ENCODE data around the gene TATDN2. TPM values are rescaled to one million over a fixed set of nuclear protein-coding genes. Genes with fewer than 3 reads are reported as not detected.

Gene TATDN2
- total and polyA plus RNA-seq, 9 of the 15 experiments (the other 6 are each of a cell fraction or from before 2014, with no cell fraction given): 5.2 to 44.7 (median 25.8) TPM

GRCh38 chr3:10245081-10245712, 3.1 kb upstream of the TATDN2 start (continued):
- TF ChIP-seq NR4A1 (CRISPR knock-in tag; IDR thresholded peaks at IDR 0.05) (no peak), NR4A1 (tag; IDR thresholded peaks at IDR 0.05) (0 out of 2 replicates have a peak, but pooled peaks have one; percentile 28), NFXL1 (CRISPR knock-in tag; IDR thresholded peaks at IDR 0.05) (no peak), PRMT5 (CRISPR knock-in tag; IDR thresholded peaks at IDR 0.05) (no peak), NUFIP1 (IDR thresholded peaks at IDR 0.05; ENCODE audit: partially characterized antibody) (no peak), LEF1 (IDR thresholded peaks at IDR 0.05) (peak; percentile 60; the same call in 1 of the 2 replicates), JUN (IDR thresholded peaks at IDR 0.05; ENCODE audit: borderline replicate concordance, low read depth, low read length) (peak; percentile 42; the same call in 1 of the 2 replicates), JUN (CRISPR knock-in tag; IDR thresholded peaks at IDR 0.05; ENCODE audit: borderline replicate concordance) (no peak), ARNT (IDR thresholded peaks at IDR 0.05) (peak in 1 of 2 experiments; percentile 81; a peak in 1 of 4 replicates), SRSF9 (IDR thresholded peaks at IDR 0.05; ENCODE audit: borderline replicate concordance, low read depth, low read length) (no peak), ZNF586 (CRISPR knock-in tag; conservative IDR thresholded peaks at IDR 0.05) (no peak), MTA3 (IDR thresholded peaks at IDR 0.05; ENCODE audit: borderline replicate concordance) (peak; percentile 71; the same call in 1 of the 2 replicates), ATF7 (IDR thresholded peaks at IDR 0.05) (0 out of 2 replicates have a peak, but pooled peaks have one; percentile 14), CBX1 (IDR thresholded peaks at IDR 0.05; ENCODE audit: low read depth) (peak; percentile 98), NFIX (CRISPR knock-in tag; IDR thresholded peaks at IDR 0.05; ENCODE audit: low read depth) (no peak), NFRKB (IDR thresholded peaks at IDR 0.05; ENCODE audit: low read depth) (no peak), ZNF280A (IDR thresholded peaks at IDR 0.05; ENCODE audit: low read depth, partially characterized antibody) (peak; percentile 100), SIN3A (IDR thresholded peaks at IDR 0.05; ENCODE audit: borderline replicate concordance in 2 of 2, control insufficient read depth in 1 of 2, low read depth in 2 of 2, low read length in 2 of 2) (no peak), CBX3 (IDR thresholded peaks at IDR 0.05; ENCODE audit: borderline replicate concordance in 1 of 2, low read length in 2 of 2) (peak in 1 of 2 experiments; percentile 100; a peak in 2 of 3 replicates), ZNF253 (CRISPR knock-in tag; conservative IDR thresholded peaks at IDR 0.05) (no peak), ZEB2 (IDR thresholded peaks at IDR 0.05) (peak; percentile 72), POLR2H (tag; IDR thresholded peaks at IDR 0.05; ENCODE audit: low read depth) (no peak), CREB3L1 (IDR thresholded peaks at IDR 0.05; ENCODE audit: borderline replicate concordance, low read depth) (0 out of 2 replicates have a peak, but pooled peaks have one; percentile 28), CBX5 (IDR thresholded peaks at IDR 0.05; ENCODE audit: borderline replicate concordance, low read depth) (peak; percentile 100), TRIM24 (IDR thresholded peaks at IDR 0.05) (peak; percentile 58 to 84; a peak in 3 of 4 replicates), ZNF561 (CRISPR knock-in tag; conservative IDR thresholded peaks at IDR 0.05) (peak; percentile 97), MAFG (tag; conservative IDR thresholded peaks at IDR 0.05) (0 out of 2 replicates have a peak, but pooled peaks have one; percentile 18)

Measured in K562 (cell line).